HG02588 (cell line): ENCODE measurements around the gene TPD52L1.

Experiments used
- ATAC-seq: cut with Tn5 transposase; IDR thresholded peaks from one replicate; pipeline ENCODE4 v1.9.1; 2021; ENCODE audit warnings: mild to moderate bottlenecking, moderate library complexity; ENCODE audit not compliant: unreplicated experiment

The TPD52L1 gene

DNA sequence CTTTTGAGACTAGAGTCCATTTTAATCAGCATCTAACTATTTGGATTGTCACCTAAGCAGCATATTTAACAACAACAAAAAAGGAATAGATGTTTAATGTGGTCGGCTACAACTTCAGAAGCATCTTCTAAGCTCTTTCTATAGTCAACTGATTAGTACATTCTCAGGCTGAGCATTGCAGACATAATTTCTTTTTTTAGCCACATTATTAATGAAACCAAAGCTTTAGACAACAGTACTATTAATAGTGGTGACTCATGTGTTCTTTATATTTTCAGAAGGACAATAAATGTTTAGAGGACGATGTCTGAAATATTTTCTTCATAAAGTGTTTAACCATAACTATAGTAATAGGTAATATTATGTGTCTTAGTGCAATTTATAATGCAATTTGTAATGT is 52.4 kb downstream of the TPD52L1 start:
- no peak for ATAC-seq

DNA sequence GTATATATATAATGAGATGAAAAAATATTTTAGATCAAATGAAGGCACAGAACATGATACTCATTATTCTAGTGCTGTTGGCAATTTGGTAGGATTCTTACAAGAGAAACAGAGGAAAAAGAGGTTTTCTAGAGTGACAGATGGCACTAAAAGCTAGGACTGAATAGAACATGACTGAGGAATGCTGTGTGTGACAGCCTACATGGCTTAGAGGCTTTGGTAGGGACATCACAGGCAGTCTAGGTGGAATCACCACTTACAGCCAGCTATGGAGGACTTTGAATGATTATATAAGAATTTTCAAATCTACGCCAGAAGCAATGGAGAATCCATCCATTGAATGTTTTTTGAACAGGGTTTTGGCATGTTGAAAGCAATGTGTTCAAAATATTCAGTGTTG is 52.8 kb downstream of the TPD52L1 start:
- ATAC-seq = no peak

GRCh38 chr6:125207956-125208355 is 54.4 kb downstream of the TPD52L1 start:
- ATAC-seq = no peak

DNA sequence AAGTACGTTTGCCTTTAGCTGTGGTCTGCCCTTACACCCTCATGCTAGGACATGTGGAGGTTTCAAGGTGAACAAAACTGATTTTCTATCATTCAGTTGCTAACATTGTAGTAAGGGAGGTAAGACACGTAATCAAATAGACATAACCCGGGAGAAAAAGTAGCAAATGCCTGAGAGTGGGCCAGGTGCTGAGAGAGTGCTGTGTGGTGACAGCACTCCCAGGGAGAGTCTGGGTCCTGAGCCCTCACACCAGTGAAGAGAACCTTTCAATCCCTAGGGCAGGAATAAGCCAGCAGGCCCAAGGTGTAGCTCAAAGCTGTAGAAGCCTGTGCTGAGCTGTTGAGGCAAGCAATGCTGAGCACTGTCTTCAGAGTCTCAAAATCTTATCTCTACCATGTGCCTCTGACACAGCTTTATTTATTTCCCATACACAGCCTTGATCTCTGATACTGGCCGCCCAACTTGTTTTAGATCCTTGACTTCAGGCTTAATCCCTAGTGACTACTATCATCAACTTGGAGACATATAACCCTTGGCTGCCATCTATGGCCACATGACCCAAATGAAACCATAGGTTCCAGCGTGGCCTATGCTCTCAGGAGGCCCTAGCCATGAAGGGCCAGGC is 55.2 kb downstream of the TPD52L1 start:
- ATAC-seq = no peak

- ATAC-seq = no peak
Observed at GRCh38 chr6:125210667-125211066, 57.1 kb downstream of the TPD52L1 start.

DNA sequence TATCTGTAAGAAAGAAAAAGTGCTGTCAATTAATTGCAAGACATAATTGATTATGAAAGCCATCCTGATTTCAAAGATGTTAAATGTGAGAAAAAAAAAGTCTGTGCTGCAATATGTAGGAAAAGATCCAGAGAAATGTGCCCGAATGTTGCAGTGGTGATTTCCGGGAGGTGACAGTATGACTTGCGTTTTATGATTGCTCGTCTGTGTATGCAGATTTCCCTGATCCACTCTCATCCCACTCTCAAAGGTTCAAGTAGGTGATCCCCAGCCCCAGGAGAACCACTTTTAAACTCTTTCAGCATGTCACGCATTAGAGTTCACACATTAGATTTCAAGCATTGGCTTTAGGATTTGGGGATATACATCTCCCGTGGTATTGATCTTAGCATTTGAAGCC is 57.8 kb downstream of the TPD52L1 start:
- no peak for ATAC-seq

GRCh38 chr6:125212377-125212776 is 58.8 kb downstream of the TPD52L1 start:
- no peak for ATAC-seq

DNA sequence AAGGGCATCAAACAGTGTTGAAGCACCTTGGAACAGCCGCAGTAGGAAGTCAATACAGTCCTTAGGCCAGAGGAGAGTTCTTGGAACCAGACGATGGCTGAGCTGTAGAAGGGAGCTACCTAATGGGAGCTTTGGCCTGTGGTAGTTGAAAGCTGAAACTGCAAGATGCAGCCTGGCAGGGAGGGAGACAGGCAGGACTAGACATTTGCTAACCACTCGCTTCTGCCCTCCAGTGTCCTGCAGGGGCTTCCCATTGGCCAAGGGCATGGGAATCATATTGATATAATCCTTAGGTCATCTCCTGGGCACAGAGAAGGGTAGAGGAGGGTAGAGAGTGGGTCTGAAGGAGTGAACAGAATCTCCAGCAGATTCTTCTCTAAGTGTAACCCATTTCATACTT is 60.4 kb downstream of the TPD52L1 start:
- no peak for ATAC-seq

DNA sequence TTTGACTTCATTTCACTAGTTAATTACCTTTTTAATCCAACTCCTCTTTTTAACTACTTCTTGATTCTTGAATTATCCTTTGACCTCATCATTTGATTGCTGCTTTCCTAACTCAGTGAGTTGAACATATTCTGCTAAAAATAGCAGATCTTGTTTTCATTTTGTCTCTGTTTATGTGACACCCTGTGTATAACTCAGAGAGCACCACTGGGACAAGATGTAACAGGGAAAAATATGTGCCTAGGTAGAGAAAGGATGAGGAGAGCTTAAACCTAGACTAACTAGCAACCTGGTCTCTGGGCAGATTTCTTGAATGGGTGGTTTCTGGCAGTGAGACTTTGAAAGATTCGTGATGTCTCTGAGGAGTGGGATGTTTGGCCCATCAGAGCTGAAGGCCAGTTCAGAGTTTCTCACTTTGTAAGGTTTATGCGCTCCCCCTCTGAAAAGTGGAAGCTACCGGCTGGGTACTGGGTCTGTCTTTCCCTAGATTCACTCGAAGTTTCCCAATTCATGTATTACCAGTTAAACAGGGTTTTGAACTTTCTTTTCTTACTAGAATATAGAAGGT is 61.8 kb downstream of the TPD52L1 start:
- ATAC-seq = no peak

DNA sequence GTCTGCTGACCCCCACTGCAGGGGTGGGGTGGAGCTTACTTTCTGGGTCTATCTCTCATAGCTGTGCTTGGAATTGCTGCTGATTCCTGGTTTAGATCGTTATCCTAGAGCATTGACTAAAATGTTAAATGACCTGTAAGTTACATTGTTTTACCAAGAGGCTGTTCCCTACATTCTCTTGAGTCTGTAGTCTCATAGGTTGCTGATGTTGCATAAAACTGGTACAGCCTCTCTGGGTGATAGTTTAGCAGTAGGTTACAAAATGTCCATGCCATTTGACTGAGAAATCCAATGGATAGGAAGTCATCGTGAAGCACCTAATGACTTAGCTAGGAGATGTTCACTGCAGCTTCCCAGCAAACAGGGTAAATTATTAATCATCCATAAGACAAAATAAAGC is 62.4 kb downstream of the TPD52L1 start:
- no peak for ATAC-seq

DNA sequence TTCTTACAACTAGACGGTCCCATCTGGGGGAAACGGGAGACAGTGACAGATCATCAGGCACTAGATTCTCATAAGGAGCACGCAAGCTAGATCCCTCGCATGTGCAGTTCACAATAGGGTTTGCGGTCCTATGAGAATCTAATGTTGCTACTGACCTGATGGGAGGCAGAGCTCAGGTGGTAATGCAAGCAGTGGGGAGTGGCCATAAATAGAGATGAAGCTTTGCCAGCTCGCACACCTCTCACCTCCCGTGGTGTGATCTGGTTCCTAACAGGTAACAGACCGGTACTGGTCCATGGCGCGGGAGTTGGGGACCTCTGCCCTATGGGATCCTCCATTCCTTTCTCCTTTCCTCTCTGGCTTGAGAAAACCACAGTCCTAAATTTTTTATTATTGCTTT is 63.8 kb downstream of the TPD52L1 start:
- no peak for ATAC-seq

- ATAC-seq = no peak
Observed at GRCh38 chr6:125217992-125218391, 64.4 kb downstream of the TPD52L1 start.

GRCh38 chr6:125219361-125219895 is 65.9 kb downstream of the TPD52L1 start:
- ATAC-seq = no peak

- ATAC-seq = no peak
Observed at GRCh38 chr6:125220712-125221111, 67.1 kb downstream of the TPD52L1 start.

- ATAC-seq = no peak
Observed at GRCh38 chr6:125222531-125223455, 69.2 kb downstream of the TPD52L1 start.

- no peak for ATAC-seq
Observed at GRCh38 chr6:125224231-125224861, 70.8 kb downstream of the TPD52L1 start.

- ATAC-seq = no peak
Observed at GRCh38 chr6:125227244-125227643, 73.7 kb downstream of the TPD52L1 start.

DNA sequence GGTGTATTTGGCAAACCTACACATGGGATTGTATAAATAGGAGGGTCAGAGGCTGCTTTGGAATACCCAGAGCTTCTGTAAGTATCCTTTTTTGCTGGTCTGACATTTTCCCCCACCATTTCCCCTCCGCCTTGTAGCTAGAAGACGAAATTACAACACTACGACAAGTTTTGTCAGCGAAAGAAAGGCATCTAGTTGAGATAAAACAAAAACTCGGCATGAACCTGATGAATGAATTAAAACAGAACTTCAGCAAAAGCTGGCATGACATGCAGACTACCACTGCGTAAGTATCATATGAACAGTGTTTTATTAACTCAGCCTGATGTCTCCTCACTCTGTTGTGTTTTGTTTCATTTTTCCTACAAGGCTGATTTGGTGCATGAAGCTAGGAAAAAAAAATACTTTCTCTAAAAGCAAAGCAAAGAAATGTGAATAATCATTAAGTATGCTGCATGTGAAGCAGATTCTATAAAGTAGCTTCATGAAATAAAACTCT is 75.5 kb downstream of the TPD52L1 start:
- ATAC-seq = no peak

GRCh38 chr6:125230674-125231073 is 77.1 kb downstream of the TPD52L1 start:
- ATAC-seq = no peak

DNA sequence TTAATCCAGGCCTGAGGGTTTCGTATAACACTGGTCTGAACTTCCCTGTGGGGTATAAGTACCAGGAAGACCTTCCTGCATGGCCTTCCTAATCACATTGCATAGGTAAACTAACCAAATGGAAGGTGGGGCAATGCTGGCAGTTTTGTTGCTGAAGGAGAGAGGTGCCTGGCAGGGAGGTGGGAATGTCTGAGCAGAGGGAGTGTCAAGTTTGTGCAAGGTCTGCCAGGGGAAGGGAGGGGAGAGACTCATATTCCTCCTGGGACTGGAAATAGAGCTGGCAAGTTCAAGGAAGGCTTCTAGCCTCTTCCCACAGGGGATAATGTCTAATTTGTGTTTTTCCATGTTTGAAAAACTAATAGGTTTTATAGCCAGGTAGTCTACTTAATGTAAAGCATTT is 77.6 kb downstream of the TPD52L1 start:
- ATAC-seq = no peak
